Motor neuron (in vitro differentiated cells): ENCODE results near the gene PRR14L. TPM values are rescaled to one million over a fixed set of nuclear protein-coding genes. Genes with fewer than 3 reads are reported as not detected.
"Not testable (repeated sequence)": the region's sequence is repeated elsewhere in the genome, so short reads cannot be mapped to it uniquely, and the experiment has no call there.

ENCODE experiments used
- ATAC-seq, 8 experiments: fragments of 200-7000 bp; cut with Tn5 transposase; replicated peaks in 6 of 8; 2 replicates each; pipeline ENCODE4 v1.8.0; 2021; ENCODE audit warnings: mild to moderate bottlenecking in 8 of 8, moderate library complexity in 8 of 8
- H3K27ac ChIP-seq, 2 donors: fragments of 250-450 bp; sonication (Bioruptor Pico); 2 replicates each; pipeline ENCODE4 v1.9.0; 2021; ENCODE audit warnings: antibody characterized with exemption in 2 of 2, mild to moderate bottlenecking in 2 of 2, moderate library complexity in 1 of 2
- H3K4me1 ChIP-seq, 2 donors: fragments of 250-450 bp; sonication (Bioruptor Pico); replicated peaks in 1 of 2; 2 replicates each; pipeline ENCODE4 v1.6.1; 2021; ENCODE audit warnings: antibody characterized with exemption in 2 of 2, mild to moderate bottlenecking in 2 of 2, moderate library complexity in 1 of 2
- H3K4me3 ChIP-seq, 5 donors: fragments of 250-450 bp; sonication (Bioruptor Pico); 2 replicates each; pipeline ENCODE4 v1.9.0; 2021; ENCODE audit warnings: antibody characterized with exemption in 5 of 5, mild to moderate bottlenecking in 5 of 5, moderate library complexity in 4 of 5
- WGBS, 10 experiments: fragments of 450-650 bp; shearing (Covaris generic); methylation state at CpG; one replicate each; pipeline ENCODE4 v1.0.0; 2022; 5-methylcytosine and 5-hydroxymethylcytosine counted together
- in situ Hi-C, 9 experiments: fragments of 400-800 bp; cut with MboI; loops; one replicate each; pipeline ENCODE4 v1.15.0; 2021; ENCODE audit warnings: low sequenced_read_pairs in 9 of 9, low pct_unique_long_range_greater_than_20kb in 2 of 9; ENCODE audit not compliant: unreplicated experiment in 9 of 9
- total RNA-seq, 8 experiments: library from RNA; unstranded; fragments of 300-600 nt; gene quantifications; 2 replicates each; pipeline versions ENCODE4 v1.2.3 to v1.2.4, GENCODE V29; 2022

The PRR14L gene
- total RNA-seq: 10 to 100 TPM; 17.5 to 52.3 (median 28.6) TPM

GRCh38 chr22:31749636-31750364 lies at the start of gene PRR14L:
TSS of gene PRR14L (minus strand) at chr22:31750132. CDS start at chr22:31738860, 11,272 bp downstream.
- H3K4me1 ChIP-seq: peaks cover 22 to 37% of the 10 kb centered on the region in 2 donors
- peak within 1 kb of the TSS; percentile 88 to 89 for H3K27ac ChIP-seq
- in situ Hi-C loops: no loop called here
- H3K4me3 ChIP-seq: peak within 1 kb of the TSS; percentile 66 to 99 (median 83)
- peak; percentile 63 to 81 (median 78) for ATAC-seq
- 0% methylated on average over 1 to 16 of the region's 62 CpGs; no CpG with 5 or more reads in 3 of the 10 experiments for WGBS, 10 experiments

- in situ Hi-C loops, H3K4me3 ChIP-seq, ATAC-seq, H3K4me1 ChIP-seq, H3K27ac ChIP-seq: not testable (repeated sequence)
- 50 to 100% (median 100%) methylated on average over 1 to 4 of the region's 8 CpGs; no CpG with 5 or more reads in 7 of the 10 experiments for WGBS, 10 experiments
These were observed 49.4 kb upstream of the PRR14L start for GRCh38 chr22:31799358-31799757.

- Histone ChIP-seq H3K4me3 (no peak overlapping the region), H3K4me1 (no peaks in the 10 kb centered on the region), H3K27ac (no peak overlapping the region)
- ATAC-seq: no peak
- in situ Hi-C loops: no loop called here
- WGBS, 10 experiments: 67 to 100% (median 96%) methylated on average over 1 to 2 of the region's 2 CpGs; no CpG with 5 or more reads in 2 of the 10 experiments
These were observed 40.3 kb upstream of the PRR14L start for GRCh38 chr22:31790240-31790639.

- in situ Hi-C loops: no loop called here
- no peak for ATAC-seq
- Histone ChIP-seq H3K27ac (no peak overlapping the region), H3K4me1 (no peaks in the 10 kb centered on the region), H3K4me3 (no peak overlapping the region)
- 80 to 100% (median 92%) methylated on average over 2 to 3 of the region's 3 CpGs; no CpG with 5 or more reads in 3 of the 10 experiments for WGBS, 10 experiments
These were observed 39.9 kb upstream of the PRR14L start for GRCh38 chr22:31789803-31790202.

GRCh38 chr22:31776231-31776630 lies 26.3 kb upstream of the PRR14L start:
- H3K4me3 ChIP-seq: no peak overlapping the region
- 88 to 100% (median 98%) methylated on average over 1 to 4 of the region's 4 CpGs for WGBS, 10 experiments
- no peak overlapping the region for H3K27ac ChIP-seq
- in situ Hi-C loops: no loop called here
- H3K4me1 ChIP-seq: no peaks in the 10 kb centered on the region
- no peak for ATAC-seq

- Histone ChIP-seq H3K4me3 (no peak overlapping the region), H3K4me1 (no peaks in the 10 kb centered on the region), H3K27ac (no peak overlapping the region)
- in situ Hi-C loops: no loop called here
- 33 to 100% (median 97%) methylated on average over 1 to 5 of the region's 5 CpGs; no CpG with 5 or more reads in 1 of the 10 experiments for WGBS, 10 experiments
- ATAC-seq: no peak
These were observed 23.5 kb upstream of the PRR14L start for GRCh38 chr22:31773416-31773815.

GRCh38 chr22:31768422-31769059 lies 18.6 kb upstream of the PRR14L start:
- WGBS, 10 experiments: 100% methylated on average over 1 to 3 of the region's 4 CpGs; no CpG with 5 or more reads in 6 of the 10 experiments
- in situ Hi-C loops: no loop called here
- ATAC-seq: no peak
- no peak overlapping the region for H3K4me3 ChIP-seq
- no peaks in the 10 kb centered on the region for H3K4me1 ChIP-seq
- no peak overlapping the region for H3K27ac ChIP-seq

- Histone ChIP-seq H3K4me1 (no peaks in the 10 kb centered on the region), H3K27ac (no peak overlapping the region), H3K4me3 (no peak overlapping the region)
- no peak for ATAC-seq
- 72 to 100% (median 94%) methylated on average over 1 to 3 of the region's 3 CpGs; no CpG with 5 or more reads in 1 of the 10 experiments for WGBS, 10 experiments
- in situ Hi-C loops: no loop called here
These were observed 14.9 kb upstream of the PRR14L start for GRCh38 chr22:31764785-31765184.

- in situ Hi-C loops, ATAC-seq: not testable (repeated sequence)
These were observed 8.9 kb upstream of the PRR14L start for GRCh38 chr22:31758860-31759259.

GRCh38 chr22:31757265-31757664 lies 7.3 kb upstream of the PRR14L start:
- WGBS, 10 experiments: 100% methylated on average over 1 of the region's 1 CpG; no CpG with 5 or more reads in 5 of the 10 experiments
- in situ Hi-C loops: no loop called here
- no peak for ATAC-seq

More at GRCh38 chr22:31758860-31759259, 8.9 kb upstream of the PRR14L start:
- WGBS, 10 experiments: 80 to 100% (median 100%) methylated on average over 2 to 4 of the region's 5 CpGs; no CpG with 5 or more reads in 5 of the 10 experiments
- not testable (repeated sequence) for H3K4me3 ChIP-seq, H3K4me1 ChIP-seq, H3K27ac ChIP-seq

GRCh38 chr22:31754813-31755212 lies 4.9 kb upstream of the PRR14L start:
- ATAC-seq: no peak
- Histone ChIP-seq H3K27ac (no peak overlapping the region), H3K4me3 (peak overlapping the region in 3 of 5 donors; percentile 51 to 89 (median 85)), H3K4me1 (peaks cover 22 to 27% of the 10 kb centered on the region in 2 donors)
- in situ Hi-C loops: no loop called here
- 0 to 70% (median 26%) methylated on average over 2 to 5 of the region's 6 CpGs for WGBS, 10 experiments

More at GRCh38 chr22:31757265-31757664, 7.3 kb upstream of the PRR14L start:
- Histone ChIP-seq H3K4me3 (no peak overlapping the region), H3K27ac (no peak overlapping the region), H3K4me1 (peaks cover 13 to 20% of the 10 kb centered on the region in 2 donors)

- in situ Hi-C loops: no loop called here
- H3K4me3 ChIP-seq: peak within 1 kb of the TSS; percentile 51 to 89 (median 68)
These were observed 3.9 kb upstream of the PRR14L start, which contains the start of gene DEPDC5 for GRCh38 chr22:31753634-31754501. TSS of gene DEPDC5 (plus strand) at chr22:31754019. CDS start at chr22:31754922, 903 bp downstream.

More at GRCh38 chr22:31753634-31754501, 3.9 kb upstream of the PRR14L start, which contains the start of gene DEPDC5:
- ATAC-seq: peak; percentile 74 to 83 (median 76)
- Histone ChIP-seq H3K27ac (peak within 1 kb of the TSS; percentile 88), H3K4me1 (peaks cover 22 to 27% of the 10 kb centered on the region in 2 donors)
- WGBS, 10 experiments: 0 to 10% (median 0%) methylated on average over 1 to 10 of the region's 65 CpGs; no CpG with 5 or more reads in 3 of the 10 experiments
